ENCODE measurements around the gene IFNB1. TPM values are rescaled to one million over a fixed set of nuclear protein-coding genes. Genes with fewer than 3 reads are reported as not detected.

The IFNB1 gene
- total and polyA plus RNA-seq, 11 donors: not detected

DNA sequence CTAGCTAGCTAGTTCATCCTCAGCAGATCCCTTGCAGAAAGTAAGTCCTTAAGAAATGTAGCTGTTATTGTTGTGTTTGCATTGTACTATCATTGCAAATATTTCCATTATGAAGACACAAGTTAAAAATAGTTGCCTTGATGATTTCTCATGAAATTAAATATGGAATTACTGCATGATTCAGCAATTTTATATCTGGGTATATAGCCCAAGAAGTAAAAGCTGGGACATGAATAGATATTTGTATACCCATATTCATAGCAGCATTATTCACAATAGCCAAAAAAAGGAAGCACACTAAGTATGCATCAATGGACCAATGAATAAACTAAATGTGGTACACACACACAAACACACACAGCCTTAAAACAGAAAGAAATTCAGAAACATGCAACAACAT is 6.8 kb downstream of the IFNB1 start:
- no peak for TF ChIP-seq POLR2A (IDR thresholded peaks at IDR 0.05)
- TF ChIP-seq, protein P1, sequence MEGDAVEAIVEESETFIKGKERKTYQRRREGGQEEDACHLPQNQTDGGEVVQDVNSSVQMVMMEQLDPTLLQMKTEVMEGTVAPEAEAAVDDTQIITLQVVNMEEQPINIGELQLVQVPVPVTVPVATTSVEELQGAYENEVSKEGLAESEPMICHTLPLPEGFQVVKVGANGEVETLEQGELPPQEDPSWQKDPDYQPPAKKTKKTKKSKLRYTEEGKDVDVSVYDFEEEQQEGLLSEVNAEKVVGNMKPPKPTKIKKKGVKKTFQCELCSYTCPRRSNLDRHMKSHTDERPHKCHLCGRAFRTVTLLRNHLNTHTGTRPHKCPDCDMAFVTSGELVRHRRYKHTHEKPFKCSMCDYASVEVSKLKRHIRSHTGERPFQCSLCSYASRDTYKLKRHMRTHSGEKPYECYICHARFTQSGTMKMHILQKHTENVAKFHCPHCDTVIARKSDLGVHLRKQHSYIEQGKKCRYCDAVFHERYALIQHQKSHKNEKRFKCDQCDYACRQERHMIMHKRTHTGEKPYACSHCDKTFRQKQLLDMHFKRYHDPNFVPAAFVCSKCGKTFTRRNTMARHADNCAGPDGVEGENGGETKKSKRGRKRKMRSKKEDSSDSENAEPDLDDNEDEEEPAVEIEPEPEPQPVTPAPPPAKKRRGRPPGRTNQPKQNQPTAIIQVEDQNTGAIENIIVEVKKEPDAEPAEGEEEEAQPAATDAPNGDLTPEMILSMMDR (IDR thresholded peaks at IDR 0.05): no peak
- H3K27ac ChIP-seq: no peak overlapping the region

DNA sequence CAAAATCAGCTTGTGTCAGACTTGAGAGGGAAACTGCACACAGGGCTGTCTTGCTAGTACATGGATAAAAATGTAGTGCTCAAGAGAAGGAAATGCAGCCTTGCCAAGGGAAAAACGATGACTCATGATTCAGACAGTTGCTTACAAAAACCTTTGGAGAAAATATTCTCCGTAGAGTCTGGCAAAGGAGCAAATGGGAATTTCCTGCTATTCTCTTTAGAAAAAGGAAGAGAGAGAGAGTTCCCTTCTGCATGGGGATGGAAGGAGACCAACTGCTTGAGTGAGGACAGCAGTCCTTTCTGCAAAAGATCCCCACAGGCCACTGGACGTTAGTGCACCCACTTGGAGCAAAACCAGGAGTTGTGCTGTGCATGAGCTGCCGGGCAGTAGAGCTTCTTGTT is 7.6 kb downstream of the IFNB1 start:
- H3K9me3 ChIP-seq: no peaks in the 10 kb centered on the region
- peak overlapping the region in 4 of 12 donors; percentile 14 to 36 (median 34) for H3K27ac ChIP-seq
- ATAC-seq (peak; percentile 61 to 94 (median 92)), DNase-seq (peak; percentile 42 to 62 (median 49))
- peak overlapping the region in 5 of 12 donors; percentile 7 to 28 (median 10) for H3K4me3 ChIP-seq
- intact Hi-C loops (cut with DNase I): loop anchor here in 1 of 10 donors (5.0 kb wide), 1 partner anchor 42 kb away; no protein-coding TSS in a partner anchor
- H3K4me1 ChIP-seq: peaks cover 0 to 19% (median 13%) of the 10 kb centered on the region in 12 donors
- 3 to 20% (median 6%) methylated on average over 4 of the region's 4 CpGs for WGBS, 4 donors
- no peaks in the 10 kb centered on the region for H3K27me3 ChIP-seq
- no peaks in the 10 kb centered on the region for H3K36me3 ChIP-seq
- TF ChIP-seq, protein P1 (IDR thresholded peaks at IDR 0.05): peak in 8 of 12 donors; percentile 10 to 45 (median 25)
- no peak for TF ChIP-seq POLR2A (IDR thresholded peaks at IDR 0.05)

More for the DNA sequence above, 6.8 kb downstream of the IFNB1 start:
- Histone ChIP-seq H3K36me3 (no peaks in the 10 kb centered on the region), H3K4me3 (no peak overlapping the region), H3K9me3 (no peaks in the 10 kb centered on the region), H3K27me3 (no peaks in the 10 kb centered on the region), H3K4me1 (peaks cover 0 to 19% (median 13%) of the 10 kb centered on the region in 12 donors)
- DNase-seq (no peak), ATAC-seq (no peak)
- intact Hi-C loops (cut with DNase I): loop anchor here in 1 of 10 donors (5.0 kb wide), 1 partner anchor 41 kb away; no protein-coding TSS in a partner anchor

DNA sequence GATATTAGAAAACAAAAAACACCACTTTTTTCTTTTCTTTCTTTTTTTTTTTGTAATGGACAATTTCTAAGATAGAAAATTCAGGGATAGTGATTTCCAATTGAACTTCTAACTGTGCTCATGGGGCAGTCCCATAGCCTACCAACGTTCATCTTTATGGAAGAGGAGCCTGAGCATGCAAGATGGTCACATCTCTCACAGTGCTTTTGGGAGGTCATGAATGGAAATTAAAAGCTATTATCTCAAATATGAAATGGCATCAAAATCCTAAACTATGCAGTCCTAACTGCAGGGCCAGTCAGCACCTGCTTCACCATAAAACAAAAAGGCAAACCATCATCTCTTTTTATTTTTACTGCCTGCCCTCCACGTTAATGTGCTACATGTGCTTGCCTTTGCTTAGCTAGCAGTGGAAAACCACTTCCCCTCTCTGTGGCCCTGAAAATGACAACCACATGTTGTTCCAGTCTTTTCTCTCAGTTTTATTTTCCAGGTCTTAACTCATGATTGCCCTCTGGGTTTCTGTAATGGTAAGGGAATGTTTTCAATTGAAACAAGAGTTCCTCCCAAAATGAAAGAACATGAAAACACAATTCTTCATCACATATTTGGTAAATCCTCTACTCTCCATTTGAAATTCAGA is 16.7 kb downstream of the IFNB1 start:
- no peak for ATAC-seq
- intact Hi-C loops (cut with DNase I): loop anchor here in 2 of 10 donors (10.0 kb wide), 2 partner anchors 56 to 86 kb away; no protein-coding TSS in a partner anchor

DNA sequence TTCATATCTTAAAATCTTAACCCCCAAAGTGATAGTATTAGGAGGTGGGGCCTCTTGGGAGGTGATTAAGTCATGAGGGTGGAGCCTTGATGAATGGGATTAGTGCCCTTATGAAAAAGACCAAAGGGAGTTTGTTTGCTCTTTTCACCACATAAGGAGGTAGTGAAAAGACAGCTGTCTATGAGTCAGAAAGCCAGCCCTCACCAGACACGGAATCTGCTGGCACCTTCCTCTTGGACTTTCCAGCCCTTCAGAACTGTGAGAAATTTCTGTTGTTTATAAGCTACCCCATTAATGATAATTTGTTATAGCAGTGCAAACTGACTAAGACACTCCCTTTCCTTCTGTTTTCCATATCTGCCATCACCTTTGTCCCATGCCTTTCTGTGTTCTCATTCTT is 20.8 kb downstream of the IFNB1 start:
- no peaks in the 10 kb centered on the region for H3K27me3 ChIP-seq
- TF ChIP-seq, protein P1 (IDR thresholded peaks at IDR 0.05): no peak
- no peak for TF ChIP-seq POLR2A (IDR thresholded peaks at IDR 0.05)
- no peak for DNase-seq
- H3K4me3 ChIP-seq: no peak overlapping the region
- H3K36me3 ChIP-seq: no peaks in the 10 kb centered on the region
- H3K9me3 ChIP-seq: no peaks in the 10 kb centered on the region
- no peak for ATAC-seq
- intact Hi-C loops (cut with DNase I): no loop called here
- WGBS, 4 donors: 60 to 73% (median 68%) methylated on average over 1 of the region's 1 CpG
- H3K27ac ChIP-seq: no peak overlapping the region
- no peaks in the 10 kb centered on the region for H3K4me1 ChIP-seq

More for the DNA sequence above, 16.7 kb downstream of the IFNB1 start:
- WGBS, 4 donors: 60 to 64% (median 62%) methylated on average over 2 of the region's 2 CpGs
- Histone ChIP-seq H3K27ac (no peak overlapping the region), H3K9me3 (no peaks in the 10 kb centered on the region), H3K4me1 (no peaks in the 10 kb centered on the region), H3K27me3 (no peaks in the 10 kb centered on the region), H3K36me3 (no peaks in the 10 kb centered on the region), H3K4me3 (no peak overlapping the region)
- TF ChIP-seq, protein P1 (IDR thresholded peaks at IDR 0.05): no peak
- no peak for TF ChIP-seq POLR2A (IDR thresholded peaks at IDR 0.05)
- DNase-seq: no peak

Measured in heart left ventricle (tissue), 16 donors.